DMS79 treated with DMSO at 0.1 percent for 48 hours (cell line): ENCODE measurements around the gene USE1.

Experiments used
- DNase-seq: peaks from one replicate; lab custom pipeline; 2025; lab: John Stamatoyannopoulos, UW

The USE1 gene

DNA sequence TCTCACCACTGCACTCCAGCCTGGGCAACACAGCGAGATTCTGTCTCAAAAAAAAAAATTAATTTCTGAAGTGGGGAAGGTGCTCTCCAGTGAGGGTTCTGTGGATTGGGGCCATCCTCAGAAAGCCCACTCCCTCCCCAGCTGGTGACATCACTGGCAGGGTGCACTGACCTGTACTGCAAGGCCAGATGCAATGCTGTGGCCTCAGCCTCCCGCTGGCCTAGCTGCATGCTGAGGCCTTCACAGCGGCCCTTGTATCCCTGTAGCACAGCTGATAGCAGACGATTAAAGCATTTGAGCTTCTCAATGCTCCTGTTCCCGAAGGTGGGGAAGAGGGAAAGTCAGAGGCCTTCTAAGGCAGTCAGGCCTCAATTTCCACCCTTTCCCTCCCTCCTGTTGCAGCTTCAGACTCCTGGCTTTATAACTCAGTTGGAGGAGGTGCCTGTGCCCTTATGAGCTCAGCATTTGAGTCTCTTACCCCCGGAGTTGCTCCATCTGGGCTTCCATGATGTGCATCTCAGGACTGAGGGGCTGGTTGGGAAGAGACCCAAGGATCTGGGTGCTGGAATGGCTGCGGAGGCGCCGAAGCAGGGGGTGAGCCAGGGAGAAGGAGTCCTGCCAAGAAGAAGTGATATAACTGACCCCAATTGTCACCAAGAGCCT, 44.1 kb downstream of the USE1 start:
- no peak for DNase-seq

DNA sequence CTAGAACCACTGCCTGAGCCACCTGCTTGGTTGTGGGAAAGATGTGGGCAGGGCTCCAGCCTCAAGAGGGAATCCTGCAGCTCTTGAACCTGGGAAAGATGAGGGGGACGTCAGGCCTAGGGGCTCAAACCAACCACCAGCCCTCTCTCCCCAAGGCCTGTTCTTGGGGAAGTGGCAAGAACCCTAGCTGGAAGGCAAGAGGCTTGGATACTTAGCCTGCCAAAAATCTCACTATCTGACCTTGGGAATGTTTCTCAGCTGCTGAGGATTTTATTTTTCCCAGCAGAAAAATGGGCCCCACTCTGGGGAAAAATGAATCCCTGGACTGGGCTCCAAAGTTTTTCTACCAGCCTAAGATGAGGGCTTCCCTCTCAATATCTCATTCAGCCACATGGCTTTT, 44.8 kb downstream of the USE1 start:
- DNase-seq = no peak

DNA sequence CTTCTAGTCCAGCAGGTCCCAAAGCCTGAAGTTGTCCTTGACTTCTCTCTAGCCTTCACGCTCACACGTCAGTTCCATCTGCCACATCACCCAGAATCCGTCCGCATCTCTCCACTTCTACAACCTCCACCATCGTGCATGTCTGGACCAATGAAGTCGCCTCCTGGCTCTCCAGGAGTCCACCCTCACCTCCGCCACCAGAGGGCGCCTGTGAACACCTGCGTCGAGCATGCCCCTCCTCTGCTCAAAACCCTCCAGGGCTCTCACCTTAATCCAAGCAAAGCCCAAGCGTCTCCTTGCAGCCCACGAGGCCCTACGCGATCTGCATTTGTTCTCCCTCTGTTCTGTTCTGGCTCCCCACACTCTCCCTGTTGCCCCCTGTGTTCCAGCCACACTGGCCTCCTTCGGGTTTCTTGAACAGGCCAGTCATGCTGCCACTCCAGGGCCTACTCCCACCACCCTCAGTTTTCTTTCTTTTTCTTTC, 45.7 kb downstream of the USE1 start:
- DNase-seq = peak; percentile 89

DNA sequence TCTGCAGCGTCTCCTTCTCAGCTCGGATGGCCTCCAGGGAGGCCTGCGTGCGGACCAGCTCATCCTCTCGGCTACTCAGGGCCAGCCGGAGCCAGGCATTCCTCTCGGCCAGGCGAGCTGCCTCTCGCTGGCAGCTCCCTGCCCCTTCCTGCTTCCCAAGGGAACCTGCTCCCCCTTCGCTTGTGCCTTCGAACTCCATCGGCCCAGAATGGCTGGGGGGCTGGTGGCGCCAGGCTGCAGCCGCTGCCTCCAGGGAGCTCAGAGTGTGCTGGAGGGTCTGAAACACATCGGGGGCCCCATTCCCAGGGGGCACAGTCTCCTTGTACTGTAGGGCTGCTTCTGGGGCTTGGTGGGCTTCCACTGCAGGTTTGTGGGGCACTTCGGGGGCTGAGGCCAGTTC, 47.4 kb downstream of the USE1 start:
- no peak for DNase-seq

DNA sequence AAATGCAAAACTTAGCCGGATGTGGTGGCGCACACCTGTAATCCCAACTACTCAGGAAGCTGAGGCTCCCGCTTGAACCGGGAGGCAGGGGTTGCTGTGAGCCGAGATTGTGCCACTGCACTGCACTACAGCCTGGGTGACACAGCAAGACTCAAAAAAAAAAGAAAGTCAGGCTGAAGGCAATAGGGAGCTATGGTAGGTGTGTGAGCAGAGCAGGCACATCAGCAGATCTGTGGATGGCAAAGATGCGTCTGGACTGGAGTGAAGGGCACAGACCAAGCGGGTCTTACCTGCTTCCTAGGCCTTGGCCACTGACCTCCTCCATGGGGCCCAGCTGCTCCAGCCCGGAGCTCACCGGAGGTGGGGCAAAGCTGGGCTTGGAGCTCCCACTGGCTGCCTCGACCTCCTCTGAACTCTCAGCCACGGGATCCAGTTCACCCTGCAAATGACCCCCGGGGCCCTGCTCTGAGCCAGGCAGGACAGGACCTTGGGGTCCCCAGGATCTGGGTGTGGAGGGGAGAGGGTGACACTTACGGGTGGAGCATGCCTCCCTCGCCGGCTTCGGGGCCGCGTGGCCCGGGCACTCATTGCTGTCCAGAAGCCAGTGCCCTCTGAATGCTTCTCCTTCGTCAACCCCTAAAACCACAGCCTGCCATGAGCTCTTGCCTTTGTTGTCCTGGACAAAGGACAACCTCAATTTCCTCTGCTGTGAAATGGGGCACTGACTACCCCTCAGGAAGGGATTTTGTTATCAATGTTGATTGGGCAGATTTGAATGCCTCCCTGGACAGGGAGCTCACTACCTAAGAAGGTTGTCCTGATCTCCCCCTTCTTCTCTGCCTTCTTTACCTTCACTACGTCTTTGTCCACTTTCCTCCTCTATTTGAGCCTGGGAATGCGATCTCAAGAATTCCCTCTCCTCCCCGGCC, 48.8 kb downstream of the USE1 start:
- no peak for DNase-seq

DNA sequence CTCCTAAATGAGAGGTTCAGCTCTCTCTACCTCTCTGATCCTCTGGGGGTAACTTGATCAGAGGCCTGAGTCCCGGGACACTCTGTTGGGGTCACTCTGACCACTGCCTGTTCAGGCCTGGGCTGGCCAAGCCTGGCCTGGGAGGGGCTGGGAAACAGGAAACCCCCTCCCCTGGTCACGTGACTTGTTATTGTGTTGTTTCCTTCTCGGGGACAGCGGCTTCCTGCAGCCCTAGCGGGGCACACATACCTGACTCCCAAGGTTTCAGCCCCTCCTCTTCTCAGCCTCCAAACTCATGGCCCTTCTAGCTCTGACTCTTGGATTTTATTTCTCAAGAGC, 49.5 kb downstream of the USE1 start, which contains the start of gene USHBP1:
USHBP1 (minus strand) TSS at position 105 of the 339 bp plus-strand sequence. CDS start 446 bp downstream, outside the sequence.
- no peak for DNase-seq

DNA sequence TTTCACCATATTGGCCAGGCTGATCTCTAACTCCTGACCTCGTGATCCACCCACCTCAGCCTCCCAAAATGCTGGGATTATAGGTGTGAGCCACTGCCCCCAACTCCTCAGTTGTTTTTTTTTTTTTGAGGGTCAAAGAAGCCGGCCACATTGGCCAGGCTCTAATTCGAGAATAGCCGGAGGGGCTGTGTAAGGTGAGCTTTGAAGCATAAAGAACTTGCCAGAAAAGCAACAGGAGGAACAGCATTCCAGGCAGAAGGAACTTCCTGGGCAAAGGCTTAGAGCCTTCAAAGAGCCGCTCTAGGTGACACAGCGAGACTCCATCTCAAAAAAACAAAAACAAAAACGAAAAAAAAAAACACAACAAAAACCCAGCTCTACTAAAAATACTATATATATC, 50.9 kb downstream of the USE1 start:
- DNase-seq = no peak

DNA sequence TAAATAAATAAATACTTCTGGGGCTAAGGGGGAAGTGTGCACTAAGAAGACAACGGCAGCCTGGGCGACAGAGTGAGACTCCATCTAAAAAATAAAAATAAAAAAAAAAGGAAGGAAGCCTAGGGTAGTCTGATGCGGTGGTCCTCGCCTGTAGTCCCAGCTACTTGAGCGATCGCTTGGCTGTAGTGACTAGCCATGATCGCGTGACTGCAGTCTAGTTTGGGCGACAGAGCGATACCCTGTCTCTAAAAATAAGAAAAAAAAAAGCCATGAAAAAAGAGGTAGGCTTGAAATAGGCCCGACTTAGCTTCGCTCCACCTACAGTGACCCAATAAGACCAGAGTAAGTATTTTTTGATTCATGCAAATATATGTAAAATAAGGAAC, 51.4 kb downstream of the USE1 start:
- no peak for DNase-seq

DNA sequence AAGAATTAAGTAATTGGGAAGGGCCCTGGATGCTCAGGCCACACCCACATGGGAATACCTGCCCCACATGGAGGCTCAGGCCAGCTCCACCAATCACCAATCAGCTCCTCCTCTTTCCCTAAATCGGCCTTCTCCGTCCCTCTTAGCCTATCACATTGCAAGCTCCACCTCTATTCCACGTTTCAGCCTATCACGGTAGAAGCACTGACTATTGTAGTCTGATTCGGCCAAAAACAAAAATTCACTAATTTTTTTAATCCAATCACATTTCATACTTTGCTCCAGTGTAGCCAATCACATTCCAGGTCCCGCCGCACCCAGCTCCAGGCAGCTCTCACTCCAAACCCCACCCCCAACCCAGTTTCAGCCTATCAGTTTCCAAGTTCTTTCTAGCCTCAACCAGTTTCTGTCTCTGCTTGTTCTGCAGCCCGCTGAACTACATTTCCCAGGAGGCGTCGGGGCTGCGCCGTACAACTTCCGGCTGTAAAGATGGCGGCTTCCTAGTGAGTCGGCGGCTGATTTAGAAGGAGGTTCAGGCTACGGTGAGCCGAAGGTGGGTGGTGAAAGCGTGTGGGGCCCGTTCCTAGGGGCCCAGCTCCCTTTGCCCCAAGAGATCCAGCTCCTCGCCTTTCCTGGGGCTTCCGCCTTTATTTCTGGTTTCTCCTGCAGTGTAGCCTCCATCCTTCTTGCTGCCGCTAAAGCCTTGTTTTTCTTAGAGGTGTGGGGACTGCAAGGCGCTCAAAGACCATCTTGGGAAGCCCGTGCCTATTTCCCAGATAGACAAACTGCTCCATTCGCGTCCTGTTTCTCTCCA, 52.0 kb downstream of the USE1 start, which contains the start of gene BABAM1:
BABAM1 (plus strand) TSS at position 469 of the 814 bp plus-strand sequence. CDS start 1,364 bp downstream, outside the sequence.
- DNase-seq = peak; percentile 95

DNA sequence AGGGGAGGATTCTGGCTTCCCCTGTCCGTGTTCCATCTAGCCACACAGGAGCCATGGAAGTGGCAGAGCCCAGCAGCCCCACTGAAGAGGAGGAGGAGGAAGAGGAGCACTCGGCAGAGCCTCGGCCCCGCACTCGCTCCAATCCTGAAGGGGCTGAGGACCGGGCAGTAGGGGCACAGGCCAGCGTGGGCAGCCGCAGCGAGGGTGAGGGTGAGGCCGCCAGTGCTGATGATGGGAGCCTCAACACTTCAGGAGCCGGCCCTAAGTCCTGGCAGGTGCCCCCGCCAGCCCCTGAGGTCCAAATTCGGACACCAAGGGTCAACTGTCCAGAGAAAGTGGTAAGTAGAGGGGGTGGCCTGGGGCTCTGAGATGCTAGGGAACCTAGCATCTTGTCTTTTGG, 53.6 kb downstream of the USE1 start:
- no peak for DNase-seq
